GM18870 (cell line): Measurements from ENCODE around the gene MBNL1.

Experiments
- ATAC-seq: cut with Tn5 transposase; IDR thresholded peaks from one replicate; pipeline ENCODE4 v1.9.1; 2021; ENCODE audit warnings: moderate library complexity; ENCODE audit not compliant: unreplicated experiment

The MBNL1 gene

GRCh38 chr3:152470095-152470494 is 201.4 kb downstream of the MBNL1 start:
- no peak for ATAC-seq

DNA sequence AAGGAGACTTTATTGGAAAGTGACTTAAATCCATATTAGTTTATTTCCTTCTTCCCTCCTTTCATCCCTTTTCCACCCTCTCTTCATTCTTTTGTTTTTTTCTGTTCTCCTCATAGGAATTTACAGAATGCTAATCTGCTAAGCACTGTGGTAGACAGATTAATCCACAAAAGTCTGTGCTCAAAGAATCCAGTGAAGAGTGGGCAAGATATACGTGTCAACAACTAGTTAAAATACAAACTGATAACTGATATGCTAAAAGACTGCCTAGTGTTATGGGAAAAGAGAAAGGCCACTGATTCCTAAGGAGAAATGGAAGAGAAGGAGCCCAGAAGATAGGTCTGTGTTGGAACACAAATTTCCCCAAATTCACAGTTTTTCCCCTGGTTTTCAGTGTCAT is 202.2 kb downstream of the MBNL1 start:
- no peak for ATAC-seq

DNA sequence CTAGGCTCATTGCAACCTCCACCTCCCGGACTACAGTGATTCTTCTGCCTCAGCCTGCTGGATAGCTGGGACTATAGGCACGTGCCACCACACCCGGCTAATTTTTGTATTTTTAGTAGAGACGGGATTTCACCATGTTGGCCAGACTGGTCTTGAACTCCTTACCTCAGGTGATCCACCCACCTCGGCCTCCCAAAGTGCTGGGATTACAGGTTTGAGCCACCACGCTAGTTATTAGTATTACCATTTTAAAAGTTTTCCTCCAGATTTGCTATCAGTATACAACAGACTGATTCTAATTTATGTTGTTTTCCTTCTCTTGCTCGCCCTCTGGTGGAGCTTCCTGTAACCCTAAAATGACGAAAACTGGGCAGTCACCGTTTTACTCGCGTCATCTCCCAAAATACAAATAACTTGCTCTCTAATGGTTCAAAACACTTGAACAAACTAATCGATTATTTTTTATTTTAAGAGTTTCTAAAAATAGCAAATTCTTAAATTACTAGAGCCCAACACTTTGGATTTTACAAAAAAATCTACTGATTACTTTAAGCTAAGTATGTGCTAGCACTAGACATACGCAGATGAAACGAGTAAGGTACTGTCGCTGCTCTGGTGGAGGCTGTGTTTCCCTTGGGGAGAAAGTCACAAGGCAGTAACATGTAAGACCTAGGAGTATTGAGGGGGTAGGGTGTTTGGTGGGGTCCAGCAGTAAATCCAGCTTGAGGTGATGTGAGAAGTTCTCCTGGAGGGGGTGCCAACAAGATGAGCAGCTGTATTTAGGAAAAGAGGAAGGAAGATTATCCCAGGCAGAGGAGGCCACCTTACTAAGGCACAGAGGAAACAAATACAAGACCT is 203.3 kb downstream of the MBNL1 start:
- ATAC-seq: peak; percentile 59

GRCh38 chr3:152472672-152472954 is 203.9 kb downstream of the MBNL1 start:
- ATAC-seq: no peak

- ATAC-seq: peak; percentile 76
Observed at GRCh38 chr3:152474585-152474984, 205.9 kb downstream of the MBNL1 start.

- ATAC-seq: no peak
Observed at GRCh38 chr3:152477422-152477821, 208.7 kb downstream of the MBNL1 start.

- peak; percentile 97 for ATAC-seq
Observed at GRCh38 chr3:152480282-152480953, 211.7 kb downstream of the MBNL1 start.

- no peak for ATAC-seq
Observed at GRCh38 chr3:152486364-152486763, 217.6 kb downstream of the MBNL1 start.

- ATAC-seq: no peak
Observed at GRCh38 chr3:152488449-152488848, 219.7 kb downstream of the MBNL1 start.

GRCh38 chr3:152491922-152492321 is 223.2 kb downstream of the MBNL1 start:
- ATAC-seq: no peak

DNA sequence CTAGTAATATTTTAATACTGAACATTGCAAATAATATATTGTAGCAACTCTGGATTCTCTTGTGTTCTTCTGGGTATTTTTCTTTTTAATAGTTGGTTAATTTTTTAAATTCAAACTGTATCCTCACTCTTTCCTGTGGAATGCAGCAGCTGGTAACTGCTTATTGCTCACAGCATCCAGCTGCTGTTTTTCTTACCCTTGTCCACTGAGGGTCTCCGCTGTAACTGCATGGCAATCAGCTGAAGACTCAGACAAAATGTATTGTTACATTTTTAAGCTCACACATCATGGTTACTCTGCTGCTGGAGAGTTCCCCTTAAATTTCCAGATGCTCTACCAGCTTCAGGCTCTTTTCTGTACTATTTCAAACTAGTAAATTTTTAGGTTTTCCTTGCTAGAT is 227.6 kb downstream of the MBNL1 start:
- no peak for ATAC-seq

- ATAC-seq: no peak
Observed at GRCh38 chr3:152496716-152497115, 228.0 kb downstream of the MBNL1 start.

- no peak for ATAC-seq
Observed at GRCh38 chr3:152497457-152497856, 228.7 kb downstream of the MBNL1 start.

DNA sequence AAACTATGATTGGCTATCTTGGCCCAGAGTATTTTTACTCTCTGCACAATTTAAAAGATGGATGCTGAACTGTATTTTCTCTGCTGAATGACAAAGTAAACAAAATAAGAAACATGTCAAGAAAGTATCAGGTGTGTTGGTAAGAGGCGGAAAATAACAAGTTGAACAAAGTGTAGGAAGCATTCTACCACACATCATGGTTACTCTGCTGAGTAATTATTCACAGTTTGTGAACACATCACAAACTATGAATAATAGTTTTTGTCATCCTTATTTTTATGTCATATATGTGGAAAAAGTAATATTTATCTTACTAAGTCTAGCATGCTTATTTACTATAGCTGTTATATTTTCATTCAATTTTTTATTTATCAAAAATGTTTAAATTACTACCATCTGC is 229.2 kb downstream of the MBNL1 start:
- ATAC-seq: no peak

GRCh38 chr3:152499791-152500385 is 231.2 kb downstream of the MBNL1 start:
- ATAC-seq: no peak

GRCh38 chr3:152505926-152506325 is 237.2 kb downstream of the MBNL1 start:
- ATAC-seq: peak; percentile 94

- ATAC-seq: no peak
Observed at GRCh38 chr3:152508705-152509104, 240.0 kb downstream of the MBNL1 start.

DNA sequence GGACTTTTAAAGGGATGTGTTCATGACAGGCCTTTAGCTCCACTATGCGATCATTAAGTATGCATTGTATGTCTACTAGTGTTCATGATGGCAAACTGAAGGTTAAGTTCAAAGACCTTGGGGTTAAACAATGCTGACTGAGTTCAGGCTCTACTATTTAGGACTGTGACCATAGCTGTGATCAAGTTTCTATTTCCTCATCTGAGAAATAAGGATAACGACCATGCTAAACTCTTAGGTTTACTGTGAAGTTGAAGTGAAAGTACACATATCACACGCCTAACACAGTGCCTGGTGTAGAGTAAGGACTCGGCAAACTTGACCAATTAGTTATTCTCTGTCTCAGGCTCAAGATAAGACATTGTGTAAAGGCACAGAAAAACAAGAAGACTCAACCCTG is 243.2 kb downstream of the MBNL1 start:
- peak; percentile 77 for ATAC-seq

- no peak for ATAC-seq
Observed at GRCh38 chr3:152513301-152513960, 244.7 kb downstream of the MBNL1 start.
